NCI-H2081 treated with DMSO at 0.1 percent for 48 hours (cell line): Measurements from ENCODE around the gene PLCD4.
A peak's percentile ranks its signal among the peaks of the same experiment; 100 is the strongest.

Source experiments
- DNase-seq: peaks from one replicate; lab custom pipeline; 2025; lab: John Stamatoyannopoulos, UW

The PLCD4 gene

DNA sequence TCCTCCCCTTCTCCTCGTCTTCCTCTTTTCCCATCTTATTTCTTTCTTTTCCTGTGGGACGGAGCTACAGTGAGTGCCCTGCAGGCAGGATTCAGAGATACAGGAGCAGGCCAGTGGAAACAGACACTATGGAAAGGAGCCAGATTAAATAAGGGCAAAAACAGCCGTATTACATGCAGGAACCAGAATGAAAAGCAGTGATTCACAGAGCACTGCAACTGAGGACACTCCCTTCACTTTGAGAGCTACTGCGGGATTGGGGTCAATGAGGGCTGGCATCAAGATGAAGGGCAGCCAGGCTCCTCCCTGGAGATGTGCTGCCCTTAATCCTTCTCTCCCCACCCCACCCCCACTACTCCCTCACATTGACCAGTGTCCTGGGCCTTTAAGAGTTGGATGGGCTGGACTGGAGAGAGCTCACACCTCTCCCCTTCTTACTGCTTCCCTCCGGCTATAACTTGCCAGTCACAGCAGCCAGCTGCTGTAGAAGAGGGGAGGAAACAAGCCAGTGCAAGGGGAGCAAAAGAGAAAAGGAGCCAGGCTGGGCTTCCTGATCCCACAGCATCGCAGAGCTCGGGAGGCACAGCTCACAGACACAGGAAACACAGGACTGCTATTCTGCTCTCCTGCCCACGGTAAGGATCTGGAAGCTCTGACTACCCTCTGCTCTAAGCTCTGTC, at the start of gene PLCD4:
PLCD4 (plus strand) TSS at position 464 of the 680 bp plus-strand sequence. CDS start 7,841 bp downstream, outside the sequence.
- DNase-seq, result no peak

GRCh38 chr2:218557941-218558340, 49.8 kb upstream of the PLCD4 start:
- DNase-seq, result no peak

- no peak for DNase-seq
Observed at GRCh38 chr2:218558986-218559385, 48.7 kb upstream of the PLCD4 start.

DNA sequence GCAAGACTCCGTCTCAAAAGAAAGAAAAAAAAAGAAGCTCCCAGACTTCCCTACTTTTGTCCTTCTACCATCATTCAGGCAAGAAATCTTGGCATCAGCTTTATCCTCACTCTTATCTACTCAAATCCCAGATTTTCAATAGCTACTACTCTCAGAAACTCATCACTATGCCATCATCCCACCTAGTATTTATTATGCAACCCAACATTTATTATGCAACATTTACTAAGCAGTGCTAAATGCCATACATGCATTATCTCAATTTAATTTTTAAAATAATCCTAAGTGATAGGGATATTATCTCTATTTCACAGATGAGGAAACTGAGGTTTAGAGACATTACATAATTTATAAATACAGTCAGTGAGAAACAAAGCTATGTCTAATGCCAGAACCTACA, 43.6 kb upstream of the PLCD4 start:
- DNase-seq, result no peak

DNA sequence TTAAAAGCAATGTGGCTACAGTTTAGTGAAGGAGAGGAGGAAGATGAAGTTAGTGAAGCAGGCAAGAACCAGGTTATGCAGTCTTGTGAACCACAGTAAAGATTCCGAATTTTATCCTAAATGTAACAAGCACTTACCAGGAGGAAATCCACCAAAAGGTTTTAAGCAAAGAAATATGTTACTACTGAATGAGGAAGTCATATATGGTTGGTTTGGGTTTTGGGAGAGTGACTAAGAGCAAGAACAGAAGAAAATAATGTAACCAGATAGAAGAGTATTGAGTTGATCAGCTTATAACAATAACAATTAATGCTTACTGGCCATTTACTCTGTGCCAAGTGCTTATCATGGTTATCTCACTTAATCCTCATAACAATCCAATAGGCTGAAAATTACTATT, 41.4 kb upstream of the PLCD4 start:
- no peak for DNase-seq

GRCh38 chr2:218567797-218568189, 39.9 kb upstream of the PLCD4 start:
- DNase-seq, result no peak

DNA sequence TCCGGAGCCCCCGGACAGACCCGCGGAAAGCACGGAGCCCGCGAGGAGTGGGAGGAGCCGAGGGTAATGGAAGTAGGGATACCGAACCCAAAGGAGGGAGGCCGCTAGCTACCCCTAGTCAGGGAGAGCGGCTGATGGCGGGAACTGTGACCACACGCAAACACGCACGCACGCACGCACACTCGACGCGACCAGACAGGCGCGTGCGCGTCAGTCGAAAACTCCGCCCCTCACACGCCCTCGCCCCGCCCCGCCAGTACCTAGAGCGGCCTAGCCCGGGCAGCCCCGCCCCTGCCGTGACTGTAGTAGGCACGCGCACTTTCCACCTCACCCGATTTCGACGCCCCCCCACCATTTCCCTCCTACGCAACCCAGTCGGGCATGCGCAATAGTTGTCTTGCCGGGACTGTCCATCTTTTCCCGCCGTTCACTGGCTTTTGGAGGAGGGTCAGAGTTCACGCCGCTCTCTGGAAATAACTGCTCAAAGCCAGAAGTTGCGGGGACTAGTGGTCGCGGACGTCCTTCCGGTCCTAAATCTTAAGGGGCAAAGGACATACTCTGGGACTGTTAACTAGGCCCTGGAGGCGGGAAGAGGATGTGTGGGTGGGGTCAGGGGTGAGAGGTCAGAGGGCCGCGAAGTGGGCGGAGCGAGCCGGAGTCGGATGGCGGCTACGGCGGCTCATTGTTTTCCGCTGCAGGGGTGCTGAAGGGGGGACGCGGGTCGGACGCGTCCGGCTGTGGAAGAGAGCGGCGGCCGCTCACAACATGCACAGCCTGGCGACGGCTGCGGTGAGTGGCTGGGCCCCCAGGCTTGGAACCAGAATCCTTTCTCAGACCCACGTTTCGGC, 39.3 kb upstream of the PLCD4 start, which contains the start of the genes CNOT9 and USP37:
CNOT9 (plus strand) TSS at position 650 of the 848 bp plus-strand sequence; CDS start at position 766, 116 bp downstream.
USP37 (minus strand) TSS at position 162 of the 848 bp plus-strand sequence. CDS start 9,698 bp downstream, outside the sequence.
- DNase-seq, result peak; percentile 91

- DNase-seq, result no peak
Observed at GRCh38 chr2:218569038-218569431, 38.7 kb upstream of the PLCD4 start.

GRCh38 chr2:218569661-218570500, 37.8 kb upstream of the PLCD4 start:
- DNase-seq, result no peak

DNA sequence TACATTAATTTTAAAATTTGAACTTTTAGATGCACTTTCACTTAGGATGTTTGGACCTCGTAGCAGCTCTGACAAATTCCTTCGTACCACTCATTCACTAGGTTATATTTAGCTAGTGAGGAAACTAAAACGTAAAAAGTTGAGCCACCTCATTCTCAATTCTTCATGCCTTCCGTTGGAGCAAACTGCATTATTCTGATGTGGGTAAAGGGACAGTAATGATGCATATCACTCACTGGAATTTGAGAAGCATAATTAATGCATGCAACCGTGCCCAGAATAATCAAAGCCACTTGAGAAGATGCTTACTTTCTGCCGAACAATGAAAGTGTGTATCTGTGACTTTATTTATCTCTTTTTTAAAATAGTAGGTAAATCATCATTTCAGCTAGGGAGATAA, 36.8 kb upstream of the PLCD4 start:
- DNase-seq, result no peak

DNA sequence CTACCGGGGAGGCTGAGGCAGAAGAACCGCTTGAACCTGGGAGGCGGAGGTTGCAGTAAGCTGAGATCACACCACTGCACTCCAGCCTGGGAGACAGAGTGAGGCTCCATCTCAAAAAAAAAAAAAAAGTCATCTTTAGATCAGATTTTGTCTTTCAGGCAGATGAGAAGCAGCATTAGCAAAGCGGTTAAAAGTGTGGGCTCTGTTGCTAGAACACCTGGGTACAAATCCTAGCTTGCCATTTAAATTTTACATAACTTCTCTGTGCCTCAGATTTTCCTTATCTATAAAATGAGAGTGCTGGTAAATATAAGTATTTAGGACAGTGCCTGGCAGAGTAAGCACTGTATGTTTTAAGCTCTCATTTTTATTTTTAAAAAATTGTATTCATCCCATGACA, 30.8 kb upstream of the PLCD4 start:
- DNase-seq, result no peak

DNA sequence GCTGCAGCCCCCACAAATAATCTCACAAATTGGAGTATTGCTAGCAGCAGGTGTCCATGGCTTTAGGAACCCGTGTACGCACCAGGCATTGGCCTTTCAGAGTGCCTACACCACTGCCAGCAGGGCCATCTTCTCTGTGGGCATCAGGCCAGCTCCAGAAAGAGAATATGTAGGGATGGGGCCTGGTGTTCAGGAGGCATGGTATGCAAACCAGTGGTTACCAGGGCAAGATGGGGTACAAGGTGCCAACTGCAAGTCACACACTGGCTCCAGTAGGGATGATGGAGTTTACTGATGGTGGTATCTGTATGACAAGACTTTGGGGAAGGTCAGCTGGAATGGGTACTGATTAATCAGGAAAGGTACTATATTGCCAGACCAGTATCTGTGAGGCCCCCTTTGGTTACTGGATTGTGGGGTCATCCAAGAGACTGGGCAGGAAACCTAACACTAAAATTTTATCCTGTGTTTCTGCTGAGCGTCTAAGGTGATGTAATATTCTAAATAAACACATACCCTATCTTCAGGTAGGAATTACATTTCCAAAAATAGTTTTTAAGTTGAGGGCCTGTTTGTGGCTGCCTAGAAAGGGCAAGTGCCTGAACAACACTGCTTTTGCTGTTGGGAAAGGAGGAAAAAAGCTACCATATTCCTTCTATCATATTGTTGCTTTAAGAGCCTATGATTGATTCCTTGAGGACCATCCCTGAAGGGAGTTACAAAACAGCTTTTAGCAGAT, 30.0 kb upstream of the PLCD4 start:
- DNase-seq, result no peak

- DNase-seq, result no peak
Observed at GRCh38 chr2:218578272-218578877, 29.3 kb upstream of the PLCD4 start.

GRCh38 chr2:218582076-218582475, 25.6 kb upstream of the PLCD4 start:
- DNase-seq, result no peak

- DNase-seq, result no peak
Observed at GRCh38 chr2:218583983-218584850, 23.5 kb upstream of the PLCD4 start.

DNA sequence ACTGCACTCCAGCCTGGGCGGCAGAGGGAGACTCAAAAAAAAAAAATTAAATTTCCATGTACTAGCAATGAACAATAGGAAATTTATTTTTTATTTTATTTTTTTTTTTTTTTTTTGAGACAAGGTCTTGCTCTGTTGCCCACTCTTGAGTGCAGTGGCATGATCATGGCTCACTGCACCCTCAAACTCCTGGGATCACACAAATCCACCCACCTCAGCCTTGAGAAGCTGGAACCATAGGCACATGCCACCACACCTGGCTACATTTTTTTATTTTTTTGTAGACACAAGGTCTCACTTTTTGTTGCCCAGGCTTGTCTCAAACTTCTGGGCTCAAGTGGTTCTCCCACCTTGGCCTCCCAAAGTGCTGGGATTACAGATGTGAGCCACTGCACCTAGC, 22.2 kb upstream of the PLCD4 start:
- no peak for DNase-seq

DNA sequence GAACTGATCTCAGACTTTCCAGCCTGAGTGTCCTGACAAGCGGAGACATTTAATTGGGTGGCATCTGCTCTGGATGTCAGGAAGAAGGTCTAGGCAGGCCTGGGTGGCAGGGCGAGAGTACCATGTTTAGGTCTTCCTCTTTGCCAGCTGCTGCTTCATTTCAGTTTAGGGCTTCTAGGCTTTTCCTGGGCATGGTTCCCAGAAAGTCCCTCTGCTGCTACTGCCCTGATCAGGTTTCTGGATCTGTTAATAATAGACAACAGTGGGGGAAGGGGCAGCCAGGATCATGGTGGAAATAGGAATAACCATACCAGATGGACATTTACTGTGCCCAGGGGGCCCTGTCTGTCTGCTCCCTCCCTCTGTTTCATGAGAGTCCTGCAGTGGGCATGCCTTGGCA, 2.3 kb upstream of the PLCD4 start:
- DNase-seq, result no peak

- no peak for DNase-seq
Observed at GRCh38 chr2:218615868-218616315, 8.2 kb downstream of the PLCD4 start.

DNA sequence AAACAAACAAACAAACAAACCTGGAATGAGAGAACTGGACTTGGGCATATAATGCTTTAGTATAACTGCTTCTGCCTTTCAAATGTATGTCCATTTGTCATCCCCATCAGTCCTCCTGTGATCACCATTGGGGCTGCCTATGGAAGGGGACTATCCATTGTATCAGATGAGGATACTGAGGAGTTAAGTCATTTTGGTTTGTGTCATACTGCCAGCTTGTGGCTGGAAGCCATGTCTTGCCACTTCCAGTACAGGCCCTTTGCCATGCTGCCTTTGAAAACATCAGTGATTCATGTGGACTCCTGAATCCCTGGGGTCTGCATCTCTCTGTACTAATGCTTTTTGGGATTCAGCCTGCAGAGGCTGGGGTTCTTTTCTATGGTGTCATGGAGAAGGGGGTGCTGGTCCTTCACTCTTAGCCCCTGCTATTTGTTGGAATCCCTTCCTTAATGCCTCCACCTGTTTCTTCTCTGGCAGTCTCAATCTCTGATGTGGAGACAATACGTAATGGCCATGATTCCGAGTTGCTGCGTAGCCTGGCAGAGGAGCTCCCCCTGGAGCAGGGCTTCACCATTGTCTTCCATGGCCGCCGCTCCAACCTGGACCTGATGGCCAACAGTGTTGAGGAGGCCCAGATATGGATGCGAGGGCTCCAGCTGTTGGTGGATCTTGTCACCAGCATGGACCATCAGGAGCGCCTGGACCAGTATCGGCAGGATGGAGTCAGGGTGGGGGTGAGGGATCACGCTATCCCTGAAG, 10.6 kb downstream of the PLCD4 start:
- no peak for DNase-seq
